DOHH2 (cell line): ENCODE results near the gene GPR55.

Experiments used
- CTCF ChIP-seq: fragments of 200-600 bp; sonication (generic); IDR thresholded peaks from one replicate; pipeline ENCODE4 v1.5.1; 2014; ENCODE audit warnings: antibody characterized with exemption, mild to moderate bottlenecking, low read depth, low read length; ENCODE audit not compliant: poor library complexity, severe bottlenecking
- EZH2phosphoT487 ChIP-seq: fragments of 200-600 bp; sonication (generic); IDR thresholded peaks from 2 replicates; pipeline ENCODE4 v1.6.1; 2017; ENCODE audit warnings: borderline replicate concordance, mild to moderate bottlenecking, antibody characterized with exemption, low read length, moderate library complexity, mixed read lengths

GRCh38 chr2:230941202-230942180 lies 16.4 kb upstream of the GPR55 start:
- no peak for TF ChIP-seq CTCF
- no peak for TF ChIP-seq EZH2phosphoT487
